Coronary artery (tissue), 2 donors: ENCODE data around the gene CDH23.

Experiments used
- DNase-seq: peaks from one replicate; pipeline ENCODE4 v3.0.0-alpha.2; 2017; ENCODE audit warnings: low spot score
- H3K27ac ChIP-seq, 2 donors: fragments of 200-600 bp; sonication (generic); one replicate each; pipeline ENCODE4 v1.5.1; 2016 to 2019
- H3K4me3 ChIP-seq: fragments of 200-600 bp; sonication (generic); 2 replicates; pipeline ENCODE4 v1.5.1; 2016; ENCODE audit warnings: mild to moderate bottlenecking, moderate library complexity
- CTCF ChIP-seq: fragments of 200-600 bp; sonication (generic); IDR thresholded peaks from one replicate; pipeline ENCODE4 v1.5.1; 2019; ENCODE audit warnings: antibody characterized with exemption

CDH23 gene

DNA sequence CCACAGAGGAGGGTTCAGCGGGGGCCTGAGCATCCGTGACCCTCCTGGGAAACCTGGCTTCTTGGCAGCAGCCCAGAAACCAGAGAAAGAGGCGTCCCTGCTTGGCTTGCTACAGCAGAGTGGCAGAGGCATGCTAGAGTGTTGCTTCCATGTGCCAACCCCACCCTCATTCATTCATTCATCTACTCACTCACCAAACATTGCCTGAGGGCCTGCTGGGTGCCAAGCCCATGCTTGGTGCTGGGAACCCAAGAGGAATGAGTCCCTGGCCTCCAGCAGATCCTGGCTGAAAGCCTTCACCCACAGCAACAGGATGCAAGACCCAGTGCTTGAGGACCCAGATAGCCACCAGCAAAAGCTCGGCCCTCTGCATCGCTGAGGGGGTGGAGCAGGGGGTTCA is 129.0 kb downstream of the CDH23 start:
- Histone ChIP-seq H3K27ac (no peak overlapping the region), H3K4me3 (no peak overlapping the region)
- no peak for DNase-seq
- no peak for TF ChIP-seq CTCF

DNA sequence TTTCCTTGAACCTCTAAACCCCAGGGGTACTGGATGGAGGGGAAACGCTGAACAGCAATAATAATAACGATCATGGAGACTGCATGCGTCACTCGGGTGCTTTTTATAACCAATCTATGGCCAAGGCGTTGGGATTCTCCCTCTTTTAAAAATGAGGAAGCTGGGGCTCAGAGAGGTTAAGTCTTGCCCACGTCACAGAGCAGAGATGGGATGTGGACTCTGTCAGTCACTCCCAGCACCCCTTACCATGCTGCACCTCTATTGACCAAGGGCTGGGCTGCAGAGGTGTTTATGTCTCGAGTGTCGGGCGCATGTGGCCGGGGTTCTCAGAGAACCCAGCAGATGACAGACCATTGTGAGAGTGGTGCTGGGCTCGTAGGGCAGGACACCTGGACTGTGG is 129.9 kb downstream of the CDH23 start:
- DNase-seq, result no peak
- Histone ChIP-seq H3K4me3 (no peak overlapping the region), H3K27ac (no peak overlapping the region)
- no peak for TF ChIP-seq CTCF

DNA sequence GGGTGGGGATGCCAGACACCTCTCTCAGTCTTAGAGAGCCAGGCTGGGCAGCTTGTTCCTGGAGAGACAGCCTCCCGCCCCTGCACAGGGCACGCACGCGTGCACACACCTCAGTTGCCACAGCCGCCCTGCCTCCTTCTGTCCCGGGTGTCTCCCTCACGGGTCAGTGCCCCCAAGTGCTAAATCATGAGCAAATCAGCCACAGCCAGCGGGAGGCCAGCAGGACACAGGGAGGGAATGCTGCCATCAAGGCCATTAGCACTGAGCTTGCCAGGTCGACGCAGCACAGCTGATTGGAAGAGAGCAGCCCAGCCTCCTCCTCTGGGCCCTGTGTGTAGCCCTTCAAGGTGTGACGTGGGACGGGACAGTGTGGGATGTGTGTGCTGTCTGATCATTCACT is 130.4 kb downstream of the CDH23 start:
- Histone ChIP-seq H3K27ac (no peak overlapping the region), H3K4me3 (no peak overlapping the region)
- DNase-seq, result no peak
- no peak for TF ChIP-seq CTCF

DNA sequence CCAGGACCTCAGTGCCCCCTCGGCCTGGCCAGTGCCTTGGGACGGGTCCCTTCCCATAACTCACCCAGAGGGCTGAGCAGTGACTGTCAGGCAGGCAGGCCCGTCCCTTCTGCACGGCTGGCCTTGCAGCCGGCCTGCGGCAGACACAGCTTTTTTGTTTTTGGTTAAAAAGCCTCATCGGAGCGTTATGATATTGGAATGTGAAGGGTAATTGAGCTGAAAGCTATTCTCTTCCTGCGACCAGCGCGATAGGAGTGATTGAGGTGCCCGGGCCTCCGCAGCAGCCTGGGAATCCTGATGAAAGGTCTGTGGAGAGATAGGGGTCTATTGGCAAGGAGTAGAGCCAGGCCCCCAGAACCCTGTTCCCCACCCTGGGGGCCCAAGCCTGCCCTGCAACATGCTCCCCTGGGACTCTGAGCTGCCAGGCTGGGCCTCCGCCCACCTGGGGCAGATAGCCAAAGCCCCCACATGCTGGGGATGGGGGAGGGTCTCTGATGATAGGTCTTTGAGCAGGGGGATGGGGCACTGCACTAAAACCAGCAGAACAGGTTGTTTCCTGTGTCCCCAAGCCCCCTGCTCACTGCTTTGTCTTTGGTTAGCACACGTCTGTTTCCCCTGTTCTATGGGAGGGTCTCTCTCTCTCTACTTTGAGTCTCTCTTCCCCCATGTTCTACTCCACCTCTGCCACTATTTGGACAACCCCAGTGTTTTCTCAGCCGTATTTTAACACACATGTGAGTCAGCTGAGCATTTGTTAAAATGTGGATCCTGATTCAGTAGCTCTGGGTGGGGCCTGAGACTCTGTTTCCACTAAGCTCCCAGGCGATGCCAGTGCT is 131.9 kb downstream of the CDH23 start:
- TF ChIP-seq CTCF, result no peak
- no peak for DNase-seq

GRCh38 chr10:71529207-71529827 is 132.6 kb downstream of the CDH23 start:
- no peak for DNase-seq
- no peak overlapping the region for H3K4me3 ChIP-seq
- H3K27ac ChIP-seq, result no peak overlapping the region
- TF ChIP-seq CTCF, result no peak

More for the DNA sequence above, 131.9 kb downstream of the CDH23 start:
- no peak overlapping the region for H3K27ac ChIP-seq
- H3K4me3 ChIP-seq, result no peak overlapping the region

DNA sequence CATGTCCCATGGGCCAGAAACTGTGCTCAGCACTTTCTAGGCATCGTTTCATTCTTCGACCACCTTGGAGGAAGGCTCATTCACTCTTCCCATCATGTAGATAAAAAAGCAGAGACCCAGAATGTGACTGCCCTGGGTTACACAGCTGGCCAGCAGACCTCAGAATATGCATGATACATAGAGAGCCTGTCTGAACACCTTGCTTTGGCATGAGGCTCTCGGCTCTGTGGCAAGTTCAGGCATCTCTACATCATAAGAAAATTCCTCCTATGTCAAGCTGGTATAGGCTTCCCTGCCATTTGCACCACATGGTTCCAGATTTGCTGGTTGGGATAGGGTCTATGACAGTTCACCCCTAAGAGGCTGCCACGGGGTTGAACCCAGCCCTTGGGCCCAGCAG is 134.1 kb downstream of the CDH23 start:
- no peak overlapping the region for H3K27ac ChIP-seq
- no peak for TF ChIP-seq CTCF
- H3K4me3 ChIP-seq, result no peak overlapping the region
- DNase-seq, result no peak
